Mucosa of stomach (tissue), 1 donor: Measurements from ENCODE around the gene AMIGO2.
A peak's percentile ranks its signal among the peaks of the same experiment; 100 is the strongest.

ENCODE experiments used
- H3K27me3 ChIP-seq: one replicate; pipeline ENCODE4 v1.7.0; 2013; ENCODE audit warnings: mild to moderate bottlenecking, low read length; ENCODE audit not compliant: control insufficient read depth, insufficient read depth
- H3K36me3 ChIP-seq: one replicate; pipeline ENCODE4 v1.7.0; 2013; ENCODE audit warnings: low read length; ENCODE audit not compliant: control insufficient read depth, insufficient read depth
- H3K4me1 ChIP-seq: one replicate; pipeline ENCODE4 v1.7.0; 2013; ENCODE audit warnings: mild to moderate bottlenecking, low read length; ENCODE audit not compliant: control insufficient read depth, insufficient read depth
- H3K4me3 ChIP-seq: one replicate; pipeline ENCODE4 v1.7.0; 2013; ENCODE audit warnings: low read length
- H3K9ac ChIP-seq: one replicate; pipeline ENCODE4 v1.7.0; 2013; ENCODE audit warnings: mild to moderate bottlenecking, low read length, moderate library complexity
- H3K9me3 ChIP-seq: one replicate; pipeline ENCODE4 v1.7.0; 2013; ENCODE audit warnings: mild to moderate bottlenecking, low read length, moderate library complexity; ENCODE audit not compliant: control insufficient read depth
- donor health status: Pancreatic carcinoma.

AMIGO2 gene

GRCh38 chr12:47095446-47096236 lies 15.9 kb upstream of the AMIGO2 start:
- no peaks in the 10 kb centered on the region for H3K36me3 ChIP-seq
- no peaks in the 10 kb centered on the region for H3K9me3 ChIP-seq
- peaks cover 8% of the 10 kb centered on the region for H3K4me1 ChIP-seq
- H3K9ac ChIP-seq = no peak overlapping the region
- H3K4me3 ChIP-seq = no peak overlapping the region
- no peaks in the 10 kb centered on the region for H3K27me3 ChIP-seq

DNA sequence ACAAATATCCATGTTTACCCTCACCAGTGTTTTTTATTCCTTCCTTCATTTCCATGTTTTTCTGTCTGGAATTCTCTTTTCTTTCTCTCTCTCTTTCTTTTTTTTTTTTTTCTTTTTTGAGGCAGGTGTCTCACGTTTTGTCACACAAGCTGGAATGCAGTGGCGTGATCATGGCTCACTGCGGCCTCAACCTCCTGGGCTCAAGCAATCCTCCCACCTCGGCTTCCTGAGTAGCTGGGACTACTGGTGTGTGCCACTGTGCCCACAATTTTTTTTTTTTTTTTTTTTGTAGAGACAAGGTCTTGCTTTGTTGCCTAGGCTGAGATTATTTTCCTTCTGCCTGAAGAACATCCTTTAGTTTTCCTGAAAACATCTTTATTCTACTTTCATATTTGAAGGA lies 15.0 kb upstream of the AMIGO2 start:
- H3K4me3 ChIP-seq = no peak overlapping the region
- no peak overlapping the region for H3K9ac ChIP-seq
- H3K9me3 ChIP-seq = no peaks in the 10 kb centered on the region
- H3K4me1 ChIP-seq = peaks cover 8% of the 10 kb centered on the region
- no peaks in the 10 kb centered on the region for H3K36me3 ChIP-seq
- no peaks in the 10 kb centered on the region for H3K27me3 ChIP-seq

GRCh38 chr12:47091009-47091408 lies 11.2 kb upstream of the AMIGO2 start:
- no peak overlapping the region for H3K4me3 ChIP-seq
- H3K9ac ChIP-seq = no peak overlapping the region
- H3K36me3 ChIP-seq = no peaks in the 10 kb centered on the region
- H3K27me3 ChIP-seq = no peaks in the 10 kb centered on the region
- H3K4me1 ChIP-seq = peaks cover 5% of the 10 kb centered on the region
- no peaks in the 10 kb centered on the region for H3K9me3 ChIP-seq

- H3K4me3 ChIP-seq = no peak overlapping the region
- no peaks in the 10 kb centered on the region for H3K9me3 ChIP-seq
- H3K9ac ChIP-seq = no peak overlapping the region
- no peaks in the 10 kb centered on the region for H3K36me3 ChIP-seq
- peaks cover 5% of the 10 kb centered on the region for H3K4me1 ChIP-seq
- H3K27me3 ChIP-seq = no peaks in the 10 kb centered on the region
Observed at GRCh38 chr12:47088021-47088944, 8.5 kb upstream of the AMIGO2 start.

GRCh38 chr12:47087088-47087688 lies 7.4 kb upstream of the AMIGO2 start:
- Histone ChIP-seq H3K4me3 (no peak overlapping the region), H3K27me3 (no peaks in the 10 kb centered on the region), H3K9me3 (no peaks in the 10 kb centered on the region), H3K36me3 (no peaks in the 10 kb centered on the region), H3K4me1 (peaks cover 5% of the 10 kb centered on the region), H3K9ac (no peak overlapping the region)

GRCh38 chr12:47085815-47086252 lies 6.1 kb upstream of the AMIGO2 start:
- peaks cover 7% of the 10 kb centered on the region for H3K4me1 ChIP-seq
- no peaks in the 10 kb centered on the region for H3K9me3 ChIP-seq
- no peaks in the 10 kb centered on the region for H3K27me3 ChIP-seq
- H3K4me3 ChIP-seq = no peak overlapping the region
- no peak overlapping the region for H3K9ac ChIP-seq
- H3K36me3 ChIP-seq = no peaks in the 10 kb centered on the region

- Histone ChIP-seq H3K4me3 (no peak overlapping the region), H3K4me1 (peaks cover 12% of the 10 kb centered on the region), H3K36me3 (no peaks in the 10 kb centered on the region), H3K9ac (no peak overlapping the region), H3K9me3 (no peaks in the 10 kb centered on the region), H3K27me3 (peaks cover 3% of the 10 kb centered on the region)
Observed at GRCh38 chr12:47084172-47084571, 4.4 kb upstream of the AMIGO2 start.

DNA sequence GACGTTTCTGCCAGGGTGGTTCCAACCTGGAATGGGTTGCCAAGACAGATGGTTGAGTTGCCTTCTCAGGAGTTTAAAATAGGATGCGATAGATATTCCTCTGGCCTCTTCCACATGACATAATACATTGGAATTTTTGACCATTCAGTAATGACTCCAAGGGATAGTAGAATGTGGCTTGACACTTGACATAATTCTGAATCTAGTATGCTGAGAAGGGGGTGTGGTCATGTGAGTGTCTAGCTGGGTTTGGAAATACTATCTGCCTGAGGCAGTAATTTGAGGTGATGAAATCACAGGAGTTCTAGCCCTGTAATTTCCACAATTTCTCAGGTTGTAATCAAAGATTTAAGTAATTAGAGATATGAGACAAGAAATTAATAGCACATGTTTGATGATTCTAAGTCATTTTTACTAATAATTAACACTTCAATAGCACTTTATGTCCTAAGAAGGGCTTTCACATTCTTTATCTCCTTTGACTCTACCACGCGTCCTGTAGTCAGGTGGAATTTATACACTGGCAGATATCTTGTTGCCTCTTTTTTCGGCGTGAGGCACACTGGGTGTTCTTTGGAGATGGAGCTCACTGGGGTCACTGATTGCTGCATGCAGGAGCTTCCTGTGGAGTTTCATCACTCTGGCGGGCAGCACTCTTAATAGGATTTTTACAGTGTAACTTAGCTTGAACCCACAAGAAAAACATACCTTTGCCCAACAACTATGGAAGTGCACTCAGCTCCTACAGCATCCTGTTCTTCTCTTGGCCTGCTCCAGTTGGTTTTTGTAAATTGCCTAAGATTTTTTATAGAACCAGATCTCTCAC lies 3.2 kb upstream of the AMIGO2 start:
- H3K9me3 ChIP-seq = no peaks in the 10 kb centered on the region
- H3K27me3 ChIP-seq = peaks cover 14% of the 10 kb centered on the region

DNA sequence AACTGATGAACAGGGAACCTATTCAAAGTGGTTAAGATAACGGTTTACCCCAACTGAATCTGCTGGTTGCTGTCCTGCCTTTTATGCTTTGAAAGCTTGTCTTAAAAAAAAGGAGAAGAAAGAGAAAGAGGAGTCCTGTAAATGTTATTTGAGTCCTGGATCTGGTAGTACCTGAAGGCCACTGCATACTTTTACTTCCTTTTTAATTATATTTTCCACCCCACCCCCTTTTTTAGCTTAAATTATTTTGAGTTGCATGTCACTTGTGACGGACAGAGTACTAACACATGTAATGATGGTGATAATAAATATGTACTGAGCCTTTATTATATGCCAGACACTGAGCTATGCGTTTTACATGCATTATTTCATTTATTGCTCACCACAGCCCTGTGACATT lies 2.5 kb upstream of the AMIGO2 start:
- Histone ChIP-seq H3K9me3 (no peaks in the 10 kb centered on the region), H3K9ac (no peak overlapping the region), H3K4me1 (peaks cover 15% of the 10 kb centered on the region), H3K27me3 (peaks cover 15% of the 10 kb centered on the region), H3K36me3 (no peaks in the 10 kb centered on the region), H3K4me3 (no peak overlapping the region)

More for the DNA sequence above, 3.2 kb upstream of the AMIGO2 start:
- H3K4me3 ChIP-seq = no peak overlapping the region
- no peak overlapping the region for H3K9ac ChIP-seq
- H3K4me1 ChIP-seq = peaks cover 18% of the 10 kb centered on the region
- H3K36me3 ChIP-seq = no peaks in the 10 kb centered on the region

- Histone ChIP-seq H3K9ac (peak overlapping the region; percentile 77), H3K36me3 (no peaks in the 10 kb centered on the region), H3K4me3 (peak overlapping the region; percentile 74), H3K9me3 (no peaks in the 10 kb centered on the region), H3K4me1 (peaks cover 15% of the 10 kb centered on the region), H3K27me3 (peaks cover 15% of the 10 kb centered on the region)
Observed at GRCh38 chr12:47080725-47081502, 1.2 kb upstream of the AMIGO2 start.
